ENCODE results near the gene ISG20L2.

DNA sequence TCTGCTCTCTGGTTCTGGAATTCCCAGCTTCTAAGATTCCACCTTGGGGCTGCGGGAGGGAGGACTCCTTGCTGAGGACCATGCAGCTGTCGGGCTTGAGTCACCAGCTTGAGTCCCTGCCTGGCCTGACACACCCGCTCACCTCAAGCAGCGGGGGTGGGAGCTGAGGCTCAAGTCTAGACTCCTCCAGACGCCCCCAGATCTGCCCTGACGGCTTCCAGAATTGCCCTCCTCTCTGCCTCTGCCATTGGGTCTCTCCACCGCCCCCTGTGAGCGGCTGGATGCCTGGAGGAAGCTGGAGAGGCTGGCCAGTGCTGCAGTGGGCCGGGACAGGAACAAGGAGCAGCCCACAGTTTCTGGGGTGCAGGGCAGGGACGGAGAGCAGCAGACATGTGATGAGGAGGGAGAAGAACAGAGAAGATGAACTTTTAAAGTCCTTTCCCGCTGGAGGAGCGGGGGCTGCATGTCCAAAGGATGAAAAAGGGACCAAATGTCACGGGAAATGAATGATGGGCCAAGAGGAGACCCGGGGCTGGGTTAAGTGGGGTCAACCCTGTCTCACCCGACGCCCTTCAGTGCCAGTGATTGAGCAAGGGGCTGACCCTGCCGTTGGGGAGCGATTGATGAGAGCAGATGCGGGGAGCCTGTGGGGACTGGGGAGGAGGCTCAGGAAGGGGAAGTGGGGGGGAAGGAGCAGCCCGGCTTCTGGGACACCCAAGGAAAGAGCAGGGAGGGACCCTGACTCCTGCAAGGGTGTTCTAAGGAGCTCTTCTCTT, 36.7 kb downstream of the ISG20L2 start:
- TF ChIP-seq EZH2 (IDR thresholded peaks at IDR 0.05; ENCODE audit: borderline replicate concordance): no peak
- no peak for TF ChIP-seq CTCF (IDR thresholded peaks at IDR 0.05; ENCODE audit: poor library complexity)
- TF ChIP-seq EZH2phosphoT487 (IDR thresholded peaks at IDR 0.05; ENCODE audit: low read depth, severe bottlenecking, unreplicated experiment): no peak

All from hepatocyte (in vitro differentiated cells).